ENCODE results near the gene GLRA3.

GRCh38 chr4:174674305-174674840 lies 154.7 kb downstream of the GLRA3 start:
- no peak for TF ChIP-seq POLR2A (IDR thresholded peaks at IDR 0.05; ENCODE audit: low read length)
- TF ChIP-seq GATA1 (IDR thresholded peaks at IDR 0.05; ENCODE audit: low read depth, low read length): no peak

Data from erythroblast (primary cell).